Osteoblast (primary cell): ENCODE results near the gene VARS1. TPM values are rescaled to one million over a fixed set of nuclear protein-coding genes. Genes with fewer than 3 reads are reported as not detected.

Source experiments
- DNase-seq: peaks from one replicate; pipeline ENCODE4 v3.0.0; 2011; ENCODE audit warnings: low spot score, mixed read lengths; ENCODE audit not compliant: insufficient read length; ENCODE audit errors: missing footprints
- H2AFZ ChIP-seq: 2 replicates; pipeline ENCODE4 v1.6.0; 2011; ENCODE audit warnings: mild to moderate bottlenecking, low read length
- H3K27ac ChIP-seq: 2 replicates; pipeline ENCODE4 v1.5.1; 2011; ENCODE audit warnings: mild to moderate bottlenecking, low read depth, low read length, moderate library complexity
- H3K27me3 ChIP-seq: 2 replicates; pipeline ENCODE4 v1.6.0; 2012; ENCODE audit warnings: mild to moderate bottlenecking, control low read depth, inconsistent platforms, low read length, moderate library complexity; ENCODE audit not compliant: insufficient read depth
- H3K36me3 ChIP-seq: 2 replicates; pipeline ENCODE4 v1.5.1; 2011; ENCODE audit warnings: mild to moderate bottlenecking, low read length, control low read depth, moderate library complexity; ENCODE audit not compliant: insufficient read depth
- H3K4me1 ChIP-seq: 2 replicates; pipeline ENCODE4 v1.5.1; 2011; ENCODE audit warnings: mild to moderate bottlenecking, low read length, control low read depth, moderate library complexity; ENCODE audit not compliant: insufficient read depth
- H3K4me2 ChIP-seq: 2 replicates; pipeline ENCODE4 v1.6.0; 2011; ENCODE audit warnings: mild to moderate bottlenecking, low read length; ENCODE audit not compliant: insufficient read depth
- H3K4me3 ChIP-seq: fragments of 200-600 bp; sonication (generic); 3 replicates; pipeline ENCODE4 v1.5.1; 2012; ENCODE audit warnings: mild to moderate bottlenecking, low read length, inconsistent platforms; ENCODE audit not compliant: insufficient read depth
- H3K79me2 ChIP-seq: 2 replicates; pipeline ENCODE4 v1.6.0; 2012; ENCODE audit warnings: mild to moderate bottlenecking, low read length, control low read depth, inconsistent platforms; ENCODE audit not compliant: insufficient read depth
- H3K9me3 ChIP-seq: 2 replicates; pipeline ENCODE4 v1.5.1; 2011; ENCODE audit warnings: low read depth, low read length, control low read depth
- H4K20me1 ChIP-seq: 2 replicates; pipeline ENCODE4 v1.6.0; 2012; ENCODE audit warnings: mild to moderate bottlenecking, low read length, control low read depth; ENCODE audit not compliant: insufficient read depth
- total RNA-seq: library from RNA; depleted of rRNA; stranded (reverse); fragments of >200 nt; gene quantifications from 2 replicates; pipeline ENCODE4 v1.2.3, GENCODE V29; 2012
- TF ChIP-seq, protein P1 (sequence below): IDR thresholded peaks from 2 replicates; pipeline ENCODE4 v1.5.1; 2011; ENCODE audit warnings: mild to moderate bottlenecking, low read depth, low read length, moderate library complexity; ENCODE audit errors: extremely low read depth

Gene VARS1
- total RNA-seq, 1 donor = 42.0 TPM

DNA sequence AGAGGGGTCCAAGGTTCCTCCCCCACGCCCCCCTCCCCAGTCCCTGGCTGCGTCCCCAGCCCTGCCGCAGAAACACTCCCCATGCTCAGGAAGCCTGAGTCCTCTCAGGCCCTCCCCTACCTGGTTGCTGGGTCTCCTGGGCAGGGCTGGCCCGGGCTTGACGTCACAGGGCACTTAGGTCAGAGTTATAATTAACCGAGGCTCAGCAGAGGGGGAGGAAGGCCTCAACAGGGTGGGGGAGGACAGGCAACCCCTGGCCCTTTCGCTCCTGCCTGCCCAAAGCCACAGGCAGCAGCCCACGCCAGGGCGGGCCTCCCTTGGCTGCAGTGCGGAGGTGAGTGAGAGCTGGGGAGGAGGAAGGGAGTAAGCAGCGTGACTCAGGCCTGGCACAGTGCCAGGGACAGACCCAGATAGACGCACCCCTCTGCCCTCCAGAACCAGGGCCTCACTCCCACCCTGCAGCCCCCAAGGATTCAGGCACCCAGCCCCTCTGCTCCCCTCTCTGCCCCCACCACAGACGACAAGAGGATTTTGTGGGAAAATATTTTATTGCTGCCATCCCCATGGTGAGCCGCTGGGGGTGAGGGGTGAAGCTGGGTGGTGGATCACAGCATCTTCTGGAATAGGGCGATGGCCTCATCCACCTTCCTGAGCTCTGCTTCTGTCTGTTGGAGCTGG, 18.4 kb downstream of the VARS1 start, which contains the start of gene VWA7:
VWA7 (minus strand) TSS at position 340 of the 678 bp plus-strand sequence. CDS start 549 bp downstream, outside the sequence.
- no peaks in the 10 kb centered on the region for H3K79me2 ChIP-seq
- TF ChIP-seq, protein P1, sequence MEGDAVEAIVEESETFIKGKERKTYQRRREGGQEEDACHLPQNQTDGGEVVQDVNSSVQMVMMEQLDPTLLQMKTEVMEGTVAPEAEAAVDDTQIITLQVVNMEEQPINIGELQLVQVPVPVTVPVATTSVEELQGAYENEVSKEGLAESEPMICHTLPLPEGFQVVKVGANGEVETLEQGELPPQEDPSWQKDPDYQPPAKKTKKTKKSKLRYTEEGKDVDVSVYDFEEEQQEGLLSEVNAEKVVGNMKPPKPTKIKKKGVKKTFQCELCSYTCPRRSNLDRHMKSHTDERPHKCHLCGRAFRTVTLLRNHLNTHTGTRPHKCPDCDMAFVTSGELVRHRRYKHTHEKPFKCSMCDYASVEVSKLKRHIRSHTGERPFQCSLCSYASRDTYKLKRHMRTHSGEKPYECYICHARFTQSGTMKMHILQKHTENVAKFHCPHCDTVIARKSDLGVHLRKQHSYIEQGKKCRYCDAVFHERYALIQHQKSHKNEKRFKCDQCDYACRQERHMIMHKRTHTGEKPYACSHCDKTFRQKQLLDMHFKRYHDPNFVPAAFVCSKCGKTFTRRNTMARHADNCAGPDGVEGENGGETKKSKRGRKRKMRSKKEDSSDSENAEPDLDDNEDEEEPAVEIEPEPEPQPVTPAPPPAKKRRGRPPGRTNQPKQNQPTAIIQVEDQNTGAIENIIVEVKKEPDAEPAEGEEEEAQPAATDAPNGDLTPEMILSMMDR = no peak
- H3K4me1 ChIP-seq = peaks cover 12% of the 10 kb centered on the region
- H3K9me3 ChIP-seq = no peaks in the 10 kb centered on the region
- H3K36me3 ChIP-seq = peaks cover 29% of the 10 kb centered on the region
- peak within 1 kb of the TSS; percentile 37 for H3K27ac ChIP-seq
- peak within 1 kb of the TSS; percentile 66 for H3K4me2 ChIP-seq
- no peak within 1 kb of the TSS for H2AFZ ChIP-seq
- peaks cover 3% of the 10 kb centered on the region for H4K20me1 ChIP-seq
- DNase-seq = peak; percentile 99
- H3K4me3 ChIP-seq = peak within 1 kb of the TSS; percentile 54
- no peaks in the 10 kb centered on the region for H3K27me3 ChIP-seq

GRCh38 chr6:31776485-31776988, 19.0 kb downstream of the VARS1 start:
- TF ChIP-seq, protein P1 = no peak
- Histone ChIP-seq H3K79me2 (no peaks in the 10 kb centered on the region), H4K20me1 (no peaks in the 10 kb centered on the region), H3K27me3 (no peaks in the 10 kb centered on the region), H2AFZ (no peak overlapping the region), H3K9me3 (no peaks in the 10 kb centered on the region), H3K4me2 (peak overlapping the region; percentile 66), H3K4me1 (peaks cover 12% of the 10 kb centered on the region), H3K27ac (no peak overlapping the region), H3K36me3 (peaks cover 23% of the 10 kb centered on the region), H3K4me3 (peak overlapping the region; percentile 54)
- DNase-seq = peak; percentile 65

DNA sequence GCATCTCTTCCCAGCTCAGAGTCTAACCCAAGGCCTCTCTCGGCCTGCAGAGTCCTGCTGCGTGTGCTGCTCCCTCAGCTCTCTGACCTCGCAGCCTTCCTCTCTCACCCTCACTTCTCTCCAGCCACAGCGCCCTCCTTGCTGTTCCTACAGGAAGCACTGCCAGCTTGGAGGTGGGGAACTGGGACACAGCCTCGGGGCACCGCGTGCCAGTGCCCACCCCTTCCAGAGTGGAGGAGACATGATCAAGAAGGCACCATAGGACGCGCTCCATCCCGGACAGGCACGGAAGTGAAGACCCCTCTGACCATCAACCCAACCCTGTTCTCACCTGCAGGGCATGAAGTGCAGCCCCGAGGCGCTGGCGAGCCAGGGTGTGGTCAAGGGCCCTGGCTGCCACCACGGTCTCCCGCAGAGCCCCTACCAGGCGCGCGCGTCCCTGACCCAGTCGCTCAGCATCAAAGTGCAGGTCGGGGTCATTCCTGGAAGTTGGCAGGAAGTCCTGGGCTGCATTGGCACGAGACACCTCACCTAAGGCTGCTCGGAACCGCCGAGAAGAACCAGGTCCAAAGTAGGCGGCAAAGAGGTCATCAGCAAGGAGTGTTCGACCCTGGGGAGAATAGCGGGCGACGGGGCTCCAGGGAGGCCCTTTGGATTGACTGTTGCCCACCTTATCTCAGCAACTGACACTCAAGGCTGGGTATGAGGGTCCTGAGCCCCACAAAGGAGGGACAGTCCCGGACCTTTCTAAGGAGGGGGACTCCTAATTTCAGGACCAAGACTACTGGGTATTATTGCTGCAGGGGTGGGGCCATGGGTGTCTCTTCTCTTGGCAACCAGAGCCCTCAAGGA, 19.7 kb downstream of the VARS1 start:
- TF ChIP-seq, protein P1 = no peak
- Histone ChIP-seq H3K4me1 (peaks cover 12% of the 10 kb centered on the region), H2AFZ (no peak overlapping the region)

DNA sequence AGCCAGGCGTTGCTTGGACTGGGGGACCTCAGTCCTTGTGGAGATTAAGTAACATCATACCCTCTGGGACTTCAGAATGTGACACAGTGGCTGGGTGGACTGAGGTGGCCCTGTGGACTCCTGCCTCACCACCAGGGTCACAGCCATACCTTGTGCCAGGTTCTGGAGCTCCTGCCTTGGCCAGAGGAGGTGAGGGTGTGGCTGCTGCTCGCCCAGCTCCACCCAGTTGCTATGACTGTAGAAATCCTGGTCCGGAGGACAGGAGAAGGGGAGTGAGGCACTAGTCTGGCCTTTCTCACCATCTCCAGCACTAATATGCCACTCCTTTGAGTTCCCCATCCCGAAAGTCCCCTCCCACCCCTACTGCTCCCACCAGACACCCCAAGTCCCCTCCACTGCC, 20.4 kb downstream of the VARS1 start:
- DNase-seq = peak; percentile 74
- Histone ChIP-seq H3K27me3 (no peaks in the 10 kb centered on the region), H3K79me2 (no peaks in the 10 kb centered on the region), H3K27ac (no peak overlapping the region), H3K4me1 (peaks cover 12% of the 10 kb centered on the region), H3K4me2 (no peak overlapping the region), H4K20me1 (no peaks in the 10 kb centered on the region), H3K9me3 (no peaks in the 10 kb centered on the region), H3K4me3 (no peak overlapping the region), H2AFZ (no peak overlapping the region), H3K36me3 (peaks cover 14% of the 10 kb centered on the region)
- TF ChIP-seq, protein P1 = no peak

More for the DNA sequence above, 19.7 kb downstream of the VARS1 start:
- Histone ChIP-seq H4K20me1 (no peaks in the 10 kb centered on the region), H3K36me3 (peaks cover 17% of the 10 kb centered on the region), H3K27ac (no peak overlapping the region), H3K4me2 (no peak overlapping the region), H3K79me2 (no peaks in the 10 kb centered on the region), H3K27me3 (no peaks in the 10 kb centered on the region), H3K9me3 (no peaks in the 10 kb centered on the region), H3K4me3 (no peak overlapping the region)
- DNase-seq = peak; percentile 64
